RWPE2 (cell line): ENCODE measurements around the gene TIFAB.
A peak's percentile ranks its signal among the peaks of the same experiment; 100 is the strongest.

Experiments
- ATAC-seq: fragments of 200-7000 bp; cut with Tn5 transposase; 3 replicates; pipeline ENCODE4 v1.9.1; 2021; ENCODE audit warnings: low read depth
- DNase-seq: peaks from one replicate; pipeline ENCODE4 v3.0.0-alpha.2; 2020; ENCODE audit warnings: low spot score
- H3K27ac ChIP-seq: fragments of 450-650 bp; 2 replicates; pipeline ENCODE4 v1.5.1; 2017; ENCODE audit warnings: mild to moderate bottlenecking; ENCODE audit not compliant: poor library complexity, severe bottlenecking
- H3K27me3 ChIP-seq: fragments of 250-450 bp; sonication (Bioruptor Pico); 2 replicates; pipeline ENCODE4 v1.5.1; 2021; ENCODE audit warnings: mild to moderate bottlenecking, moderate library complexity; ENCODE audit not compliant: insufficient read depth, poor library complexity, severe bottlenecking
- H3K36me3 ChIP-seq: fragments of 250-450 bp; sonication (Bioruptor Pico); 2 replicates; pipeline ENCODE4 v1.5.1; 2020; ENCODE audit warnings: low read depth, mild to moderate bottlenecking, moderate library complexity
- H3K4me1 ChIP-seq: fragments of 250-450 bp; sonication (Bioruptor Pico); 2 replicates; pipeline ENCODE4 v1.5.1; 2021; ENCODE audit warnings: mild to moderate bottlenecking, moderate library complexity; ENCODE audit not compliant: insufficient read depth, poor library complexity, severe bottlenecking
- H3K4me3 ChIP-seq: fragments of 250-450 bp; sonication (Bioruptor Pico); 2 replicates; pipeline ENCODE4 v1.5.1; 2021; ENCODE audit warnings: mild to moderate bottlenecking, moderate library complexity; ENCODE audit not compliant: severe bottlenecking
- H3K9me3 ChIP-seq: fragments of 250-450 bp; sonication (Bioruptor Pico); 2 replicates; pipeline ENCODE4 v1.5.1; 2021; ENCODE audit warnings: mild to moderate bottlenecking, moderate library complexity; ENCODE audit not compliant: severe bottlenecking
- TF ChIP-seq, protein P1 (sequence below): fragments of 450-650 bp; IDR thresholded peaks from one replicate; pipeline ENCODE4 v1.5.1; 2017; ENCODE audit warnings: mild to moderate bottlenecking, moderate library complexity; ENCODE audit not compliant: poor library complexity, severe bottlenecking

TIFAB gene

DNA sequence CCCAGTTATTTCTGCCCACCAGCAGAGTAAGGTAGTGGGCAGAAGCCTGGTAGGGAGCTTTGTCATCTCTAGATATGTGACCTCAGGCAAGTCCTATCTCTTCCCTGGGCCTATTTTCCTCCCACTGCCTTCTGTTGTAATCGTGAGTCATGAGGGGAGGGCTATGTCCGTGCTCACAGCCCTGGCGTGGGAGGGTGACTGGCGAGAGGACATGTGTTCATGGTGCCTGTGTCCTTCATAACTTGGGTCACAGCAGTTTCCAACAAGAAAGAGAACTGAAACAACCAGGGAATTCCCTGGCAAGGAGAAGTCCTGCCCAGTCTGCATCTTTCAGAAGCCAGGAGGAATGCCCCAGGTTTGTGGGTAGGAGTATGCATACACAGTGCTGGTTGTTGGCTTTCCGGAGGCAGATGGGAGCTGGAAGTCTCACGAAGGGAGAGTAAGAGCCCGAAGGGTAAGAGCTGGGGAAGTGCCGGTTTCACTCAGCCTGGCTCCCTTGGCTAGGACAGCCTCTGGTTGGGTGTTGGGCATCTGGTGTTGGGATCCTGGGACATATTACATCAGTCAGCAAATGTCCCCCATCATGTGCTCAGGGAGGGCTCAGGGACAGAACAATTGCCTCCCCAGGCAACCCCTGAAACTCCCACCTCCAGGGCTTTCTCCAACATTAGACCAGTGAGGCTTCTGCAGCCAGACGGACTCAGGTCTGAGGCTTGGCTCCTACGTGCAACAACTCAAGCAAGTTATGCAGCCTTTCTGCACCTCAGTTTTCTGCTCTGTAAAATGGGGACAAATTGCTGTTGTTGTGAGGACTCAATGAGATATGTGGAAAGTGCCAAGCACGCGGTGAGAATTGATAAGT is 4.3 kb upstream of the TIFAB start:
- ATAC-seq (peak; percentile 85), DNase-seq (peak; percentile 78)
- Histone ChIP-seq H3K4me3 (no peak overlapping the region), H3K4me1 (peaks cover 9% of the 10 kb centered on the region), H3K36me3 (no peaks in the 10 kb centered on the region), H3K9me3 (no peaks in the 10 kb centered on the region), H3K27ac (no peak overlapping the region), H3K27me3 (no peaks in the 10 kb centered on the region)
- TF ChIP-seq, protein P1, sequence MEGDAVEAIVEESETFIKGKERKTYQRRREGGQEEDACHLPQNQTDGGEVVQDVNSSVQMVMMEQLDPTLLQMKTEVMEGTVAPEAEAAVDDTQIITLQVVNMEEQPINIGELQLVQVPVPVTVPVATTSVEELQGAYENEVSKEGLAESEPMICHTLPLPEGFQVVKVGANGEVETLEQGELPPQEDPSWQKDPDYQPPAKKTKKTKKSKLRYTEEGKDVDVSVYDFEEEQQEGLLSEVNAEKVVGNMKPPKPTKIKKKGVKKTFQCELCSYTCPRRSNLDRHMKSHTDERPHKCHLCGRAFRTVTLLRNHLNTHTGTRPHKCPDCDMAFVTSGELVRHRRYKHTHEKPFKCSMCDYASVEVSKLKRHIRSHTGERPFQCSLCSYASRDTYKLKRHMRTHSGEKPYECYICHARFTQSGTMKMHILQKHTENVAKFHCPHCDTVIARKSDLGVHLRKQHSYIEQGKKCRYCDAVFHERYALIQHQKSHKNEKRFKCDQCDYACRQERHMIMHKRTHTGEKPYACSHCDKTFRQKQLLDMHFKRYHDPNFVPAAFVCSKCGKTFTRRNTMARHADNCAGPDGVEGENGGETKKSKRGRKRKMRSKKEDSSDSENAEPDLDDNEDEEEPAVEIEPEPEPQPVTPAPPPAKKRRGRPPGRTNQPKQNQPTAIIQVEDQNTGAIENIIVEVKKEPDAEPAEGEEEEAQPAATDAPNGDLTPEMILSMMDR = no peak

DNA sequence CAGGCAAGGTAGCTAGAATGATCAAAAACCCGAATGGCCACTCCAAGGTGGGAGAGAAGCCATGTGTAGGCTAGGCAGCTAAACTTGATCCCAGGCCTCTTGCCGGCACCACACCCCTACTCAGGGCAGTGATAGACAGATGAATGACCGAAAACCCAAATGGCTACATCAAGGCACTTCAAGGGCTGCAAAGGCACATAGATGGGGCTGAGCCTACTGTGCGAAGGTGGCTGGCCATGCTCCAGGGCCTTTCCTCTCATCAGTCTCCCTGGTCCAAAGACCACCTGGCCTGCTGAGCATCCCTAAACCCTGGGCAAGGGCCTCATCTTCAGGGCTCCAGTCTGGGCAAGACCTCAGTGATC is 3.7 kb upstream of the TIFAB start:
- ATAC-seq = no peak
- Histone ChIP-seq H3K4me1 (peaks cover 9% of the 10 kb centered on the region), H3K27me3 (no peaks in the 10 kb centered on the region), H3K9me3 (no peaks in the 10 kb centered on the region), H3K4me3 (no peak overlapping the region), H3K36me3 (no peaks in the 10 kb centered on the region), H3K27ac (no peak overlapping the region)
- TF ChIP-seq, protein P1 = no peak
- DNase-seq = peak; percentile 36

DNA sequence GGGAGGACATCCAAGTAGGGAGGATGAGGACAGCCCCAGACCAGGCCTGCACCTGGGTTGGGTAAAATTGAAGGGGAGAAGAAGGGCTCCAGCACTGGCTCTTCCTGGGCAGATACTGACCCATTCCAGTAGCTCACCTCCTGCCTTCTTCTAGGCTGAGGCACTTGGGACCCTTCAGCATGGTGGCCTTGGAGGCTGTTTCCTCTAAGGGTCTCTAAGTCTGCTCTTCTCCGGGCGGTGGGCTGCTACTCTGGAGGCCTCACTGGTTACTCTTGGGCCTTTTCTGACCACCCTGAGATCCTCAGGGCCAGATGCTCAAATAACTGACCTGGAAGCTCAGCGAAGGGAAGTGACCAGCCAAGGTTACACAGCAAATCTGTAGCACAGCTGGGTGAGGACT is 2.8 kb upstream of the TIFAB start:
- Histone ChIP-seq H3K4me3 (no peak overlapping the region), H3K27ac (no peak overlapping the region), H3K36me3 (no peaks in the 10 kb centered on the region), H3K27me3 (no peaks in the 10 kb centered on the region), H3K4me1 (peaks cover 9% of the 10 kb centered on the region), H3K9me3 (no peaks in the 10 kb centered on the region)
- DNase-seq = peak; percentile 35
- TF ChIP-seq, protein P1 = no peak
- ATAC-seq = no peak

DNA sequence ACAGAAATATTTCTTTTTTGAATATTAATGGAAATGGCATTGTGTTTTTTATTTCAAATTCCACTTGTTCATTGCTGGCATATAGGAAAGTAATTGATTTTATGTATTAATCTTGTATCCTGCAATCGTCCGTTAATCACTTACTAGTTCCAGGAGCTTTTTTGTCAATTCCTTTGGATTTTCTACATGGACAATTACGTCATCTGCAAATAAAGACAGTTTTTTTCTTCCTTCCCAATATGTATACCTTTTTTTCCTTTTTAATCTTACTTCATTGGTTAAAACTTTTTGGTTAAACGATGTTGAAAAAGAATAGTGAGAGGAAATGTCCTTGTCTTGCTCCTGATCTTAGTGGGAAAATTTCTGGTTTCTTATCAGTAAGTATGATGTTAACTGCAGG is 1.5 kb upstream of the TIFAB start:
- Histone ChIP-seq H3K27ac (no peak overlapping the region), H3K4me3 (no peak overlapping the region), H3K9me3 (no peaks in the 10 kb centered on the region), H3K36me3 (no peaks in the 10 kb centered on the region), H3K27me3 (no peaks in the 10 kb centered on the region), H3K4me1 (peaks cover 9% of the 10 kb centered on the region)
- DNase-seq (no peak), ATAC-seq (no peak)
- TF ChIP-seq, protein P1 = no peak
